Parathyroid adenoma (tissue), 2 donors: Measurements from ENCODE around the gene NPHS1.

ENCODE experiments used
- H2AFZ ChIP-seq: fragments of 300-600 bp; sonication (generic); one replicate; pipeline ENCODE4 v1.7.0; 2017; ENCODE audit warnings: antibody characterized with exemption, mild to moderate bottlenecking
- H3K27ac ChIP-seq: fragments of 300-600 bp; sonication (generic); one replicate; pipeline ENCODE4 v1.7.0; 2017
- H3K27me3 ChIP-seq: fragments of 300-600 bp; sonication (generic); one replicate; pipeline ENCODE4 v1.7.0; 2017; ENCODE audit warnings: low read length; ENCODE audit not compliant: control insufficient read depth, insufficient read depth
- H3K36me3 ChIP-seq: fragments of 300-600 bp; sonication (generic); one replicate; pipeline ENCODE4 v1.7.0; 2017; ENCODE audit warnings: low read length; ENCODE audit not compliant: control insufficient read depth, insufficient read depth
- H3K4me1 ChIP-seq: fragments of 300-600 bp; sonication (generic); one replicate; pipeline ENCODE4 v1.7.0; 2017; ENCODE audit warnings: control low read depth
- H3K4me2 ChIP-seq: fragments of 300-600 bp; sonication (generic); one replicate; pipeline ENCODE4 v1.7.0; 2017; ENCODE audit warnings: low read length
- H3K4me3 ChIP-seq: fragments of 300-600 bp; sonication (generic); one replicate; pipeline ENCODE4 v1.7.0; 2017; ENCODE audit warnings: low read depth, low read length
- H3K79me2 ChIP-seq: fragments of 300-600 bp; sonication (generic); one replicate; pipeline ENCODE4 v1.7.0; 2017; ENCODE audit warnings: control low read depth
- H3K9ac ChIP-seq: fragments of 300-600 bp; sonication (generic); one replicate; pipeline ENCODE4 v1.7.0; 2017; ENCODE audit warnings: mild to moderate bottlenecking
- H3K9me3 ChIP-seq: fragments of 300-600 bp; sonication (generic); one replicate; pipeline ENCODE4 v1.7.0; 2017; ENCODE audit warnings: low read length; ENCODE audit not compliant: control insufficient read depth
- CTCF ChIP-seq: fragments of 300-600 bp; sonication (generic); IDR thresholded peaks from one replicate; pipeline ENCODE4 v1.7.0; 2017; ENCODE audit warnings: antibody characterized with exemption, mild to moderate bottlenecking
- donor health status: primary hyperparathyroidism.

The NPHS1 gene

GRCh38 chr19:35816262-35816661 lies 36.0 kb downstream of the NPHS1 start:
- no peaks in the 10 kb centered on the region for H3K36me3 ChIP-seq
- no peak for TF ChIP-seq CTCF
- H3K79me2 ChIP-seq = no peaks in the 10 kb centered on the region
- H3K4me3 ChIP-seq = no peak overlapping the region
- no peaks in the 10 kb centered on the region for H3K27me3 ChIP-seq
- H3K27ac ChIP-seq = no peak overlapping the region
- H3K4me1 ChIP-seq = no peaks in the 10 kb centered on the region
- H3K9ac ChIP-seq = no peak overlapping the region
- no peak overlapping the region for H2AFZ ChIP-seq
- no peak overlapping the region for H3K4me2 ChIP-seq
- no peaks in the 10 kb centered on the region for H3K9me3 ChIP-seq

GRCh38 chr19:35813043-35813890 lies 39.0 kb downstream of the NPHS1 start:
- no peaks in the 10 kb centered on the region for H3K27me3 ChIP-seq
- H3K36me3 ChIP-seq = no peaks in the 10 kb centered on the region
- H3K27ac ChIP-seq = no peak overlapping the region
- H3K9ac ChIP-seq = no peak overlapping the region
- no peak overlapping the region for H3K4me2 ChIP-seq
- H3K9me3 ChIP-seq = no peaks in the 10 kb centered on the region
- TF ChIP-seq CTCF = no peak
- no peaks in the 10 kb centered on the region for H3K4me1 ChIP-seq
- H3K4me3 ChIP-seq = no peak overlapping the region
- no peaks in the 10 kb centered on the region for H3K79me2 ChIP-seq
- H2AFZ ChIP-seq = no peak overlapping the region

GRCh38 chr19:35812220-35813042 lies 39.9 kb downstream of the NPHS1 start, which contains the start of gene PRODH2:
PRODH2 (minus strand) TSS chr19:35812845; CDS start chr19:35812805, 40 bp downstream.
- Histone ChIP-seq H3K9ac (no peak within 1 kb of the TSS), H3K27ac (no peak within 1 kb of the TSS), H3K4me1 (no peaks in the 10 kb centered on the region), H2AFZ (no peak within 1 kb of the TSS), H3K79me2 (no peaks in the 10 kb centered on the region), H3K27me3 (no peaks in the 10 kb centered on the region), H3K36me3 (no peaks in the 10 kb centered on the region), H3K4me2 (no peak within 1 kb of the TSS), H3K9me3 (no peaks in the 10 kb centered on the region), H3K4me3 (no peak within 1 kb of the TSS)
- TF ChIP-seq CTCF = no peak

- Histone ChIP-seq H3K27me3 (no peaks in the 10 kb centered on the region), H3K4me2 (no peak overlapping the region), H3K9me3 (no peaks in the 10 kb centered on the region), H2AFZ (no peak overlapping the region), H3K4me1 (no peaks in the 10 kb centered on the region), H3K4me3 (no peak overlapping the region), H3K79me2 (no peaks in the 10 kb centered on the region), H3K27ac (no peak overlapping the region), H3K9ac (no peak overlapping the region), H3K36me3 (no peaks in the 10 kb centered on the region)
- TF ChIP-seq CTCF = no peak
Measured at GRCh38 chr19:35811317-35812219, 40.7 kb downstream of the NPHS1 start.
